Activated CD8-positive, alpha-beta memory T cell treated with anti-CD3 and anti-CD28 coated beads, Interleukin-2, amount 50 U/mL, for 4 hours (primary cell): Measurements from ENCODE around the gene ZFP36.
"Not testable (repeated sequence)": the region's sequence is repeated elsewhere in the genome, so short reads cannot be mapped to it uniquely, and the experiment has no call there.

Experiments
- DNase-seq: peaks from one replicate; pipeline ENCODE4 v3.0.0-alpha.2; 2020

ZFP36 gene

GRCh38 chr19:39449116-39449797 is 42.6 kb downstream of the ZFP36 start:
- DNase-seq, result no peak

GRCh38 chr19:39451257-39451656 is 44.6 kb downstream of the ZFP36 start:
- not testable (repeated sequence) for DNase-seq
